Left forelimb (tissue), 1 donor: ENCODE results near the gene CCDC102A.

Experiments
- DNase-seq: peaks from one replicate; pipeline ENCODE4 v3.0.0-alpha.2; 2018; ENCODE audit warnings: low spot score

Gene CCDC102A

GRCh38 chr16:57479205-57479975, 57.0 kb downstream of the CCDC102A start:
- DNase-seq: no peak

- DNase-seq: no peak
These were observed 57.8 kb downstream of the CCDC102A start for GRCh38 chr16:57478396-57479204.

- no peak for DNase-seq
These were observed 58.7 kb downstream of the CCDC102A start for GRCh38 chr16:57477531-57478202.

GRCh38 chr16:57476546-57477410, 59.6 kb downstream of the CCDC102A start:
- no peak for DNase-seq

- no peak for DNase-seq
These were observed 60.5 kb downstream of the CCDC102A start for GRCh38 chr16:57475711-57476339.

GRCh38 chr16:57474671-57475661, 61.4 kb downstream of the CCDC102A start:
- DNase-seq: no peak

- DNase-seq: no peak
These were observed 62.5 kb downstream of the CCDC102A start for GRCh38 chr16:57473906-57474305.

- DNase-seq: no peak
These were observed 63.1 kb downstream of the CCDC102A start for GRCh38 chr16:57473176-57473840.

GRCh38 chr16:57472665-57473060, 63.7 kb downstream of the CCDC102A start:
- DNase-seq: no peak

- no peak for DNase-seq
These were observed 64.3 kb downstream of the CCDC102A start for GRCh38 chr16:57471852-57472664.

GRCh38 chr16:57471209-57471608, 65.2 kb downstream of the CCDC102A start:
- DNase-seq: no peak

- no peak for DNase-seq
These were observed 65.7 kb downstream of the CCDC102A start for GRCh38 chr16:57470711-57471110.

- no peak for DNase-seq
These were observed 66.4 kb downstream of the CCDC102A start for GRCh38 chr16:57469917-57470470.

- DNase-seq: no peak
These were observed 67.3 kb downstream of the CCDC102A start for GRCh38 chr16:57469046-57469445.

- no peak for DNase-seq
These were observed 68.0 kb downstream of the CCDC102A start for GRCh38 chr16:57468346-57468745.

- DNase-seq: no peak
These were observed 71.8 kb downstream of the CCDC102A start for GRCh38 chr16:57464523-57464922.

GRCh38 chr16:57462978-57463362, 73.4 kb downstream of the CCDC102A start:
- no peak for DNase-seq
